Esophagus (tissue), 2 donors: ENCODE results near the gene CACNA1G. TPM values are rescaled to one million over a fixed set of nuclear protein-coding genes. Genes with fewer than 3 reads are reported as not detected.

Source experiments
- H3K27ac ChIP-seq, 2 donors: one replicate each; pipeline ENCODE4 v1.5.1; 2013; ENCODE audit warnings: low read depth in 2 of 2, mild to moderate bottlenecking in 2 of 2, inconsistent platforms in 1 of 2, low read length in 1 of 2, moderate library complexity in 1 of 2
- H3K27me3 ChIP-seq, 2 donors: one replicate each; pipeline ENCODE4 v1.6.1; 2013; ENCODE audit warnings: low read length in 2 of 2, control low read depth in 1 of 2, mild to moderate bottlenecking in 1 of 2; ENCODE audit not compliant: insufficient read depth in 2 of 2, control insufficient read depth in 1 of 2
- H3K36me3 ChIP-seq, 2 donors: one replicate each; pipeline ENCODE4 v1.6.1; 2013; ENCODE audit warnings: low read length in 1 of 2; ENCODE audit not compliant: control insufficient read depth in 2 of 2, insufficient read depth in 2 of 2
- H3K4me1 ChIP-seq, 2 donors: one replicate each; pipeline ENCODE4 v1.6.1; 2013; ENCODE audit warnings: low read length in 1 of 2; ENCODE audit not compliant: control insufficient read depth in 2 of 2, insufficient read depth in 2 of 2
- H3K4me3 ChIP-seq, 2 donors: one replicate each; pipeline ENCODE4 v1.5.1; 2013; ENCODE audit warnings: low read length in 2 of 2, mild to moderate bottlenecking in 2 of 2, low read depth in 1 of 2, moderate library complexity in 1 of 2
- H3K9me3 ChIP-seq, 2 donors: one replicate each; pipeline ENCODE4 v1.6.1; 2013; ENCODE audit warnings: mild to moderate bottlenecking in 2 of 2, low read depth in 1 of 2, low read length in 1 of 2, moderate library complexity in 1 of 2; ENCODE audit not compliant: control insufficient read depth in 2 of 2, insufficient read depth in 1 of 2
- WGBS, 2 donors: extraction: QIAGEN DNeasy Blood & Tissue Kit; methylation state at CpG; one replicate each; pipeline ENCODE4 v1.1.7; 2013; 5-methylcytosine and 5-hydroxymethylcytosine counted together
- polyA plus RNA-seq, 2 donors: library from polyadenylated mRNA; stranded (reverse); fragments of 200-250 nt; gene quantifications; one replicate each; pipeline ENCODE4 v1.2.3, GENCODE V29; 2013
- donor health status: healthy with polysubstance abuse.
- donor health status: Bipolar disorder and iron deficiency.

Gene CACNA1G
- polyA plus RNA-seq, 2 donors = 0.06 to 0.13 TPM

GRCh38 chr17:50537721-50538548 lies 22.6 kb upstream of the CACNA1G start:
- H3K27ac ChIP-seq = no peak overlapping the region
- peaks cover 3 to 53% of the 10 kb centered on the region in 2 donors for H3K4me1 ChIP-seq
- no peaks in the 10 kb centered on the region for H3K27me3 ChIP-seq
- H3K9me3 ChIP-seq = no peaks in the 10 kb centered on the region
- no peak overlapping the region for H3K4me3 ChIP-seq
- 76 to 86% methylated on average over 20 of the region's 20 CpGs for WGBS, 2 donors
- H3K36me3 ChIP-seq = peaks cover 0 to 33% of the 10 kb centered on the region in 2 donors

DNA sequence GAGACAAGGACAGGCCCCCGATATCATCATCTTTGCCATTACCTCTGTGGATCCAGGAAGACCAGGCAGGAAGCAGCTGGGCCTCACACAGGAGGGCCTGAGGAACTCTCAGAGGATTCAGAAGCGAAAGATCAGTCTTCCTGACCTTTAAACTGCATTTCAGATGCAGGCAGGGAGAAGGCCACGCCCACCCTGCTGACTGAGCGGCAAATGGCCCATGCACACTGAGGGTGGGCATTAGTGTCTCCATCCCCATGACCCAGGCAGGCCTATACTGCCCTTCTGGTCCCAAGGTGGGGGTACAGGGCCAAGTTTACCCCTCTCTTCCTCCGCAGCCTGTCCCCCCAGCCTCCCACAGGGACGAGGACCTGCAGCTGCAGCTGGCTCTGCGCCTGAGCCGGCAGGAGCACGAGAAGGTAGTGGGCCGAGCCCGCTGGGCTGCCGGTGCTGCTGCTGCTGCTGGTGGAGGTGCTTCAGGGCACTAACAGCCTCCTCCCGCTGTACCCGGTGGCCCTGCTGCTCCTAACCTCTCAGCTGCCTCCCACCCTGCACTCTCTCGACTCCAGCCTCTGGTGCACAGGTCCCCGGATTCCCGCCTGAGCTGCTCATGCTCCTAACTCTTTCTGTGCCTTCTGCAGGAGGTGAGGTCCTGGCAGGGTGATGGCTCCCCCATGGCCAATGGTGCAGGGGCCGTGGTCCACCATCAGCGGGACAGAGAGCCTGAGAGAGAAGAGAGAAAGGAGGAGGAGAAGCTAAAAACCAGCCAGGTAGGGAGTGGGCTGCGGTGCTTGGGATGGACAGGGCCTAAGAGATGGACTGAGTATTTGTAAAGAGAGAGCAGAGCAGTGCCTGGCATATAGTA lies 21.7 kb upstream of the CACNA1G start:
- Histone ChIP-seq H3K27ac (peak overlapping the region in 1 of 2 donors; percentile 85), H3K9me3 (no peaks in the 10 kb centered on the region), H3K27me3 (no peaks in the 10 kb centered on the region), H3K4me1 (peaks cover 7 to 55% of the 10 kb centered on the region in 2 donors), H3K36me3 (peaks cover 0 to 33% of the 10 kb centered on the region in 2 donors), H3K4me3 (no peak overlapping the region)
- WGBS, 2 donors = 62% methylated on average over 19 to 20 of the region's 20 CpGs

GRCh38 chr17:50539762-50540559 lies 20.6 kb upstream of the CACNA1G start:
- 58 to 60% methylated on average over 15 of the region's 15 CpGs for WGBS, 2 donors
- Histone ChIP-seq H3K4me1 (peaks cover 7 to 55% of the 10 kb centered on the region in 2 donors), H3K9me3 (no peaks in the 10 kb centered on the region), H3K27me3 (no peaks in the 10 kb centered on the region), H3K36me3 (peaks cover 0 to 33% of the 10 kb centered on the region in 2 donors), H3K4me3 (no peak overlapping the region), H3K27ac (peak overlapping the region; percentile 57 to 86)

DNA sequence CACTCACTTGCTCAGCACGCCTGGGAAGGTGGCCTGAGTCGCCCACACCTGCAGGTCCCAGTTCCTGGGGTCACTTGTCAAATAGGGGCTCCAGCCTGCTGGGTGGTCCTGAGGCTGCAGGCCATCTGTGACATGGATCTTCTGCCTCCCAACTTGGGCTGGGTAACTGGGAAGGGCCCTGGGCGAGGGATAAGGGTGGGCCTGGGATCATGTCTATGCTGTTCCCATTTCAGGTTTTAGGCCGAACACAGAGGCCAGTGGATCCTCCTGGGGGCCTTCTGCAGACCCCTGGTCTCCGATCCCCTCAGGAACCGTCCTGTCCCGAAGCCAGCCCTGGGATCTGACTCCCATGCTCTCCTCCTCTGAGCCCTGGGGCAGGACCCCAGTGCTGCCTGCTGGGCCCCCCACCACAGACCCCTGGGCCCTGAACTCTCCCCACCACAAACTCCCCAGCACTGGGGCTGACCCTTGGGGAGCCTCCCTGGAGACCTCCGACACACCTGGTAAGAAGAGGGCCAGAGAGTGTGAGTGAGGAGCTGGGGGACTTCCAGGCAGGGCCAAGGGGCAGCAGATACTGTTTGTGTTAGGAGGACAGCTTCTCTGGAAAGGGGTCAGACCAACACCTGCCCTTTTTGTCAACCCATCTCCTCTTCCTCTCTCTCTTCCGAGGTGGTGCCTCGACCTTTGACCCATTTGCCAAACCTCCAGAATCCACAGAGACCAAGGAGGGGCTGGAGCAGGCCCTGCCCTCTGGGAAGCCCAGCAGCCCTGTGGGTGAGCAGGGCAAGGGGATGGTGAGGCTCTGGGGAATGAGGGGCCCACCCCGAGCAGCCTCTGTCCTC lies 19.7 kb upstream of the CACNA1G start:
- Histone ChIP-seq H3K27me3 (no peaks in the 10 kb centered on the region), H3K4me3 (no peak overlapping the region), H3K36me3 (peaks cover 0 to 33% of the 10 kb centered on the region in 2 donors), H3K27ac (peak overlapping the region; percentile 57 to 86), H3K4me1 (peaks cover 7 to 51% of the 10 kb centered on the region in 2 donors), H3K9me3 (no peaks in the 10 kb centered on the region)
- WGBS, 2 donors = 78 to 82% methylated on average over 11 of the region's 11 CpGs

DNA sequence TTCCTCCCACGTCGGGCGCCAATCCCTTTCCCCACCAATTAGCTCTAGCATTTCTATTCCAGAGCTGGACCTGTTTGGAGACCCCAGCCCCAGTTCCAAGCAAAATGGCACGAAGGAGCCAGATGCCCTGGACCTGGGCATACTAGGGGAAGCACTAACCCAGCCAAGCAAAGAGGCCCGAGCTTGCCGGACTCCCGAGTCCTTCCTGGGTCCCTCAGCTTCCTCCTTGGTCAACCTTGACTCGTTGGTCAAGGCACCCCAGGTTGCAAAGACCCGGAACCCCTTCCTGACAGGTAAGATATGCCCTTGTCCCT lies 19.2 kb upstream of the CACNA1G start:
- Histone ChIP-seq H3K9me3 (no peaks in the 10 kb centered on the region), H3K36me3 (peaks cover 0 to 30% of the 10 kb centered on the region in 2 donors), H3K27ac (peak overlapping the region; percentile 82 to 86), H3K4me1 (peaks cover 7 to 50% of the 10 kb centered on the region in 2 donors), H3K27me3 (no peaks in the 10 kb centered on the region), H3K4me3 (peak overlapping the region; percentile 39 to 52)
- 57 to 62% methylated on average over 9 of the region's 9 CpGs for WGBS, 2 donors

- Histone ChIP-seq H3K4me3 (peak overlapping the region; percentile 39 to 52), H3K4me1 (peaks cover 7 to 49% of the 10 kb centered on the region in 2 donors), H3K9me3 (no peaks in the 10 kb centered on the region)
These were observed 18.5 kb upstream of the CACNA1G start for GRCh38 chr17:50541716-50542688.

GRCh38 chr17:50542795-50543774 lies 17.4 kb upstream of the CACNA1G start:
- WGBS, 2 donors = 49 to 63% methylated on average over 16 of the region's 16 CpGs
- H3K4me1 ChIP-seq = peaks cover 14 to 46% of the 10 kb centered on the region in 2 donors
- H3K27ac ChIP-seq = peak overlapping the region; percentile 82 to 84
- no peaks in the 10 kb centered on the region for H3K9me3 ChIP-seq
- H3K4me3 ChIP-seq = no peak overlapping the region
- H3K36me3 ChIP-seq = peaks cover 0 to 16% of the 10 kb centered on the region in 2 donors
- H3K27me3 ChIP-seq = no peaks in the 10 kb centered on the region

More at GRCh38 chr17:50541716-50542688, 18.5 kb upstream of the CACNA1G start:
- Histone ChIP-seq H3K27ac (peak overlapping the region; percentile 82 to 86), H3K27me3 (no peaks in the 10 kb centered on the region), H3K36me3 (peaks cover 0 to 24% of the 10 kb centered on the region in 2 donors)
- WGBS, 2 donors = 3% methylated on average over 69 to 82 of the region's 82 CpGs
